HL-60/S4 treated with phorbol 12-myristate 13-acetate at 8.2 ng/mL for 4 days and 3 days (cell line): ENCODE measurements around the gene SPEN.
"Not testable (repeated sequence)": the region's sequence is repeated elsewhere in the genome, so short reads cannot be mapped to it uniquely, and the experiment has no call there.

Experiments used
- in situ Hi-C: fragments of 300-500 bp; cut with MboI; formaldehyde crosslinking; loops from 2 replicates; pipeline ENCODE4 v1.15.0; 2022; ENCODE audit warnings: low sequenced_read_pairs

SPEN gene

DNA sequence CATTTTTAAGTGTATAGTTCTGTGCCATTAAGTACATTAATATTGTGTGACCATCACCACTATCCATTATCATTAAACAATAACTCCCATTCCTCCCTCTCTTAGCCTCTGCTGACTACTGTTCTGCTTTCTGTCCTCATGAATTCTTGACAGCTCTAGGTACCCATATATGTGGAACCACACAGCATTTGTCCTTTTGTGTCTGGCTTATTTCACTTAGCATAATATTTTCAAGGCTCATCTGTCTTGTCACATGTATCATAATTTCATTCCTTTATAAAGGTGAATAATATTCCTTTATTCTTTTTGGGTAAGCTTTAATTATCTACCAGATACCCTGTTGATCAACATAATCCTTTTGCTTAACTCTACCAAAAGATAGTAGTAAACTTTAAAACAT lies 47.7 kb downstream of the SPEN start:
- in situ Hi-C loops, result no loop called here

DNA sequence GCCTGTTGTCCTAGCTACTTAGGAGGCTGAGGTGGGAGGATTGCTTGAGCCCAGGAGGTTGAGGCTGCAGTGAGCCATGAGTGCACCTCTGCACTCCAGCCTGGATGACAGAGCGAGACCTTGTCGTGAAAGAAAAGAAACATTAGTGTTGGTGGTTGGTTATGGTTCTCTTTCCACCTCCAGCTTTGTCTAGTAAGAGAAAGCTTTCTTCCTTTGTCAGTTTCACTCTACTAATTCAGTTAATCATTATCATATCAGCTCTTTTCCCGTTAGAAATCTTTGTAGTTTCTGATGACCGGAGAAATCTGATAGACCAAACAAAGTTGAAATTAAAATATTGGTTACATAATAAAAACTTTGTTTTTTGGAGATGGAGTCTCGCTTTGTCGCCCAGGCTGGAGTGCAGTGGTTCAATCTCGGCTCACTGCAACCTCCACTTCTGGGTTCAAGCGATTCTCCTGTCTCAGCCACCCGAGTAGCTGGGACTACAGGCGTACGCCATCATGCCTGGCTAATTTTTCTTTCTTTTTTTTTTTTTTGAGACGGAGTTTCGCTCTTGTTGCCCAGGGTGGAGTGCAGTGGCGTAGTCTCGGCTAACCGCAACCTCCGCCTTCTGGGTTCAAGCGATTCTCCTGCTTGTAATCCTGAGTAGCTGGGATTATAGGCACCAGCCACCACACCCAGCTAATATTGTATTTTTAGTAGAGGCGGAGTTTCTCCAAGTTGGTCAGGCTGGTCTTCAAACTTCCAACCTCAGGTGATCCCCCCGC lies 49.5 kb downstream of the SPEN start:
- in situ Hi-C loops, result not testable (repeated sequence)

DNA sequence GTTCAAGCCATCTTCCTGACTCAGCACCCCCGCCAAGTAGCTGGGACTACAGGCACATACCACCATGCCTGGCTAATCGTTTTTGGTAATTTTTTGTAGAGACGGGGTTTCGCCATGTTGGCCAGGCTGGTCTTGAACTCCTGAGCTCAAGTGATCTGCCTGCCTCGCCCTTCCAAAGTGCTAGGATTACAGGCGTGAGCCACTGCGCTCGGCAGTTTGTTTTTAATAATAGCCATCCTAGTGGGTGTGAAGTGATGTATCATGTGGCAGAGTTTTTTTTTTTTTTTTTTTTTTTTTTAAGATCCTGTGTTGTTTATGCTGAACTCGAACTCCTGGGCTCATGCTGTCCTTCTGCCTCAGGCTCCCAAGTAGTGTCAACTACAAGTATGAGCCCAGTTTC lies 51.8 kb downstream of the SPEN start:
- in situ Hi-C loops, result no loop called here

DNA sequence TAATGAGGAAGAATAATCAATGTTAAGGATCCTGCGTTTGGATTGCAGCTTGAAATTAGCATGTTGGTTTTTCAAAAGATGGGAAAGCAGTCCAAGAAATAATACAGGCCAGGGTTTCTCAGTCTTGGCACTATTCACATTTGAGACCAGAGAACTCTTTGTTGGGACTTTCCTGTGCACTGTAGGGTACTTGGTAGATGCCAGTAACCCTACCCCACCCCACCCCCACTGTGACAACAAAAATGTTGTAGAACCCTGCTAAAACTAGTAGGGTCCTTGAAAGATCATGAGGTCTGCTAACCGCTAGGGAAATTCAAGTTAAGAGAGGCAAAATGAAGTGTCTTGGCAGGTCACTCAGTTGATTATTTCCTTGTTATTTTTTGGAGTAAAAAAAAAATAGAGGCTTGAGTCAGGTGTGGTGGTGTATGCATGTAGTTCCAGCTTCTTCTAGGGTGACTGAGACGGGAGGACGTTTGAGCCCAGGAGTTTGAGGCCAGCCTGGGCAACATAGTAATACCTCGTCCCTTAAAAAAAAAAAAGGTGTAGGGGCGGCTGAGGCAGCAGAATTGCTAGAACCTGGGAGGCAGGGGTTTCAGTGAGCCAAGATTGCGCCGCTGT lies 53.3 kb downstream of the SPEN start:
- in situ Hi-C loops, result loop anchor here (25.0 kb wide), 1 partner anchor 88 kb away; the partner anchor contains the start of gene UQCRHL

DNA sequence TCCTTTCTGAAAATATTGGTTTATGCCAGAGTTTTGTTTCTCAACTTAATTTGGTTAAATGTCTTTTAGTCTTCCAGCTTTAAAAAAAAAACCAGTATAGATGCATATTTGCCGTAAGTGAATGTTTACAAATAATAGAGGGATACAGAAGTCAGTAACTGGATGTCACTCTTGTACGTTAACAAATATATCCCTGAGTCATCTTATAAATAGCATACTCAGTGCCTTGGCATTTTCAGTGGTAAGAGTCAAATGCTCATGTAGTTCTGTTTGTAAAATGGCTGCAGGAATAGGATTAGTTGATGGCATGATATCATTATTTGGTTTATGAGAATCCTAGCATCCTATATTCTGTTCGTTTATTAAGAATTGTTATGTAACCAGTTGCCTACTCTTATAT lies 55.4 kb downstream of the SPEN start:
- in situ Hi-C loops, result loop anchor here (25.0 kb wide), 1 partner anchor 91 kb away; the partner anchor contains the start of gene UQCRHL

DNA sequence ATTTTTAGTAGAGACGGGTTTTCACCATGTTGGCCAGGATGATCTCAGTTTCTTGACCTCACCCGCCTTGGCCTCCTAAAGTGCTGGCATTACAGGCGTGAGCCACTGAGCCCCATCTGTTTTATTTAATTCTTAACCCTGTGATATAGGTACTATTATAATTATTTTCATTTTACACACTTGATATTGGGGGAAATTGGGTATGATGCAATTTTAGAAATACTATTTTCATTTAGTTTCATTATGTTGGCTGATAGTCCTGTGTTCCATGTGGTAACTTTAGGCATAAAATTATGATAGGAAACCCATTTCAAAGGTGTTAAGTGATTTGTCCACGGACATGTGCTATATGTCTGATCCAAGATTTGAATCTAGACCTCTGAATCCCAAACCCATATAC lies 61.1 kb downstream of the SPEN start:
- in situ Hi-C loops, result loop anchor here (25.0 kb wide), 1 partner anchor 96 kb away; the partner anchor contains the start of gene UQCRHL

DNA sequence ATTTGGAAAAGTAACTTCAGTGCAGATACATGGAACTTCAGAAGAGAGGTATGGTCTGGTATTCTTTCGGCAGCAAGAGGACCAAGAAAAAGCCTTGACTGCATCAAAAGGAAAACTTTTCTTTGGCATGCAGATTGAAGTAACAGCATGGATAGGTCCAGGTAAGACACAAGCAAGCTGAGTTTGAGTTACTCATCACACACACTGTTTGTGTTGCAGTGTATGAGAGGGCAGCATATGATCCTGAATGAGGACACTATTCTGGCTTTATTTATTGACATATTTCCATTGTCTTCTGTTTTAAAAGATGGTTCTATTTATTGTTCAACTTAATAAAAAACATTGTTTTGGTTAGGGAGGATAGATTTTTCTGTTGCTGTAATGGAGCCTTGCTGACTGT lies 63.6 kb downstream of the SPEN start:
- in situ Hi-C loops, result loop anchor here (25.0 kb wide), 1 partner anchor 99 kb away; the partner anchor contains the start of gene UQCRHL

DNA sequence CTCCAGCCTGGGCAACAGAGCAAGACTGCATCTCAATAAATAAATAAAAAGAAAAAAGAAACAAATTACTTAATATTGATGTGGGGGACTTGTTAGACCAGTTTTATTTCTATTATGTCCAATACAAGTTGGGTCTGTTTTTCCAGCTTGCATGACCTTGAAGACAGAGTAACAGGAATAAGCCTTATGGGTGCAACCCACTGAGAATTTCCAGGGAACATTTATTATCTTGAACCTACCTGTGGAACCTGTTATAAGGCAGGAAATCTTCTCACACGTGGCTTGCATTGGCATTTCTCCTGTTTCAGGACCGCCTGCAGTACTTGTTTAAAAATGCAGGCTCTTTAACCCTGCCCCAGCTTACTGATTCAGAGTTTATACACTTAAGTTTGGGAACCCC lies 64.4 kb downstream of the SPEN start:
- in situ Hi-C loops, result loop anchor here (25.0 kb wide), 1 partner anchor 100 kb away; the partner anchor contains the start of gene UQCRHL

DNA sequence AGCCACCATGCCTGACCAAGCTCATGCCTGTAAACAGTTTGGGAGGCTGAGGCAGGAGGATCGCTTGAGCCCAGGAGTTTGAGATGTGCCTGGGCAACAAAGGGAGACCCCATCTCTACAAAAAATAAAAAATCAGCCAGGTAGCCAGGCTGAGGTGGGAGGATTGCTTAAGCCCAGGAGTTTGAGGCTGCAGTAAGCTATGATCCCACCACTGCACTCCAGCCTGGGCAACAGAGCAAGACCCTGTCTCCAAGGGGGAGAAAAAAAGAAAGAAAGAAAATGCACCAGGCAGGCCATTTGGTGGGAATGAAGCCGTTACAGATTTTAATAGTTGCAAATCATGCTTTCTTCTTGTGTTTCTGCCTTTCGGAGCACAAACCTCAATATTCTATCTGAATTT lies 66.1 kb downstream of the SPEN start:
- in situ Hi-C loops, result loop anchor here (25.0 kb wide), 1 partner anchor 101 kb away; the partner anchor contains the start of gene UQCRHL

DNA sequence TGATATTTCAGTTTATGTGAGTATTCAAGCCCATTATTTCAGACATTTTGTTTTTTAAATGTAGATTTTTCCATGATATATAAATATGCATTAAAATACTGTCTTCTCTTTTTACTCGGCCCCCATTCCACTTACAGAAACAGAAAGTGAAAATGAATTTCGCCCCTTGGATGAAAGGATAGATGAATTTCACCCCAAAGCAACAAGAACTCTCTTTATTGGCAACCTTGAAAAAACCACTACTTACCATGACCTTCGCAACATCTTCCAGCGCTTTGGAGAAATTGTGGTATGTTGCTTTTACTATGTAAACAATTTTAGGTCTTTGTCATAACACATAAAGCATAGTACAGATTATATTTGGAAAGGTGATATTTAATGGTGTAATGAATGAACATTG lies 68.5 kb downstream of the SPEN start:
- in situ Hi-C loops, result loop anchor here (25.0 kb wide), 1 partner anchor 104 kb away; the partner anchor contains the start of gene UQCRHL

DNA sequence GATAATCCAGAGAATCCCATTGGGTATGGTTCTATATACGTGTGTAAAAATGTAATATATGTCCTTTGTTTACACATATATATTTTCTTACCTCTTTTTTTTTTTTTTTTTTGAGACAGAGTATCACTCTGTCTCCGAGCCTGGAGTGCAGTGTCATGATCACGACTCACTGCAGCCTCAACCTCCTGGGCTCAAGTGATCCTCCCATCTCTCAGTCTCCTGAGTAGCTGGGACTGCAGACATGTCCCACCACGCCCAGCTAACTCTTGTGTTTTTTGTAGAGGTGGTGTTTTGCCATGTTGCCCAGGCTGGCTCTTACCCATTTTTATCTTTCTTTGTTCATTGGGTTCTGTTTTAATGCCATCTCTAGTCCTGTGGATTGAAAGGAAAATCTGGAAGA lies 68.9 kb downstream of the SPEN start:
- in situ Hi-C loops, result loop anchor here (25.0 kb wide), 1 partner anchor 104 kb away; the partner anchor contains the start of gene UQCRHL

DNA sequence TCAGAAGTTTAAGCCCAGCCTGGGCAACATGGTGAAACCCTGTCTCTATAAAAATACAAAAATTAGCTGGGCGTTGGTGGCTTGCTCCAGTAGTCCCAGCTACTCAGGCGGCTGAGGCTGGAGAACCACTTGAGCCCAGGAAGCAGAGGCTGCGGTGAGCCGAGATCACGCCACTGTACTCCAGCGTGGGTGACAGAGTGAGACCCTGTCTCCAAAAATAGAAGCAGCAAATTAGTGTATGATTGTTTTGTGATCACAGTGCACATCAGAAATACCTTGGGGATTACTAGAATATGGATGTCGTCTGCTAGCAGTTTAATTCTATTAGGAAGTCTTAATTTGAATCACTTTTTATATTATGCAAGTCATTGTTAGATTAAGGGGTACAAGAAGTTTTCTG lies 69.4 kb downstream of the SPEN start:
- in situ Hi-C loops, result loop anchor here (25.0 kb wide), 1 partner anchor 105 kb away; the partner anchor contains the start of gene UQCRHL

DNA sequence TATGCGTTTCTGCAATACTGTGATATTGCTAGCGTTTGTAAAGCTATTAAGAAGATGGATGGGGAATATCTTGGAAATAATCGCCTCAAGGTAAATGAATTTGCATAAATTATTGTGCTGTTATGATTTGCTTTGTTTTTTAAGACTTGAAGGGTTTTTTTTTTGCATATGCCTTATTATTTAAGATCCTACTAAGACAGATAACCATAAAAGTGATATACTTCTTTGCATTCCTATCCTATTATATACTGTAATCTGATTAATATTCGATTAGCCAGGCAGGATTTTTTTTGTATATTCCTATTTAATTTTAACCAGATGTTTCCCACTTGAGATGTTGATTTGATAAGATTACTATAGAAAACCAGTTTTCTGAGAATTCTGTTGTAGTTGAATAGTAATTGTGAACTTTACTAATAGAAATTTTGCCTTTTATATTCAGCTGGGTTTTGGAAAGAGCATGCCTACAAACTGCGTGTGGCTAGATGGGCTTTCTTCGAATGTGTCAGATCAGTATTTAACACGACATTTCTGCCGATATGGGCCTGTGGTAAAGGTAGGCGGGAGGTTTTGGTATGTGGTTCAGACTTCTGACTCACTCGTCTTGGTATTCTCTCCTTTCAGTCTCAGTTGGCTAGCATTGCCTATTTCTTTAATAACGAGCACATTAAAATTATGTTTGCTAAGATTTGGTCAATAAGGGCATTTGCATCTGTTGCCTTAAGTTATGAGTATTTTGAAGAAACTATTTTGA lies 71.6 kb downstream of the SPEN start:
- in situ Hi-C loops, result loop anchor here (25.0 kb wide), 1 partner anchor 107 kb away; the partner anchor contains the start of gene UQCRHL

DNA sequence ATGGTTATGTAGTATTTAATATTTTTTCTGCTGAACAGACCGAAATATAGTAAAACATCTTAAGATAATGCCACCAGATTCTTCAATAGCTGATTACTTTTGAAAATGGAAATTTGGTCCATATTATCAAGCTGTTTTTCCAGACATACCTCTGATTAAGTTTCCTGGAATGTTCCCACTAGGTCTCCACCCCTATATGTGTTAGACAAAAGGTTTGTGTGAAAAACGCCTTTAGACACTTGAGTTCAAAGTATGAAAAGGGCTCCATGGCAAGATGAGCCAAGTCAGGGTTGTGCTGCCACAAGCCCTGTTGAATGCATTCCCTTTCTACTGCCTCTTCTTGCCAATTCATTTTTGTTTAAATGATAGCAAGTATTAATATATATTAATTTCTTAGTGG lies 75.7 kb downstream of the SPEN start:
- in situ Hi-C loops, result loop anchor here (25.0 kb wide), 1 partner anchor 111 kb away; the partner anchor contains the start of gene UQCRHL

DNA sequence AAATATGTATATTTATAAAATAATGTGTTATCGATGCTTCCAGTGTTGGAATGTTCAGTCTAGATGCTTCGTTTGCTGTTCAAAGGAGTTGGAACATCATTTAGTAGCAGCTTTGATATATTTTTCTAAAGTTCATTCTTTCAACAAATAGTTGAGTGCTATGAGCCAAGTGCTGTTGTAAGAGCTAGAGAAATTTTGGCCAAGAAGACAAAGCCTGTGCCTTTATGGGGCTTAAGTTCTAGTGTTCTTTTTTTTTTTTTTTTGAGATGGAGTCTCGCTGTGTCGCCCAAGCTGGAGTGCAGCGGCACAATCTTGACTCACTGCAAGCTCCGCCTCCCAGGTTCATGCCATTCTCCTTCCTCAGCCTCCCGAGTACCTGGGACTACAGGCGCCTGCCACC lies 78.9 kb downstream of the SPEN start:
- in situ Hi-C loops, result not testable (repeated sequence)

DNA sequence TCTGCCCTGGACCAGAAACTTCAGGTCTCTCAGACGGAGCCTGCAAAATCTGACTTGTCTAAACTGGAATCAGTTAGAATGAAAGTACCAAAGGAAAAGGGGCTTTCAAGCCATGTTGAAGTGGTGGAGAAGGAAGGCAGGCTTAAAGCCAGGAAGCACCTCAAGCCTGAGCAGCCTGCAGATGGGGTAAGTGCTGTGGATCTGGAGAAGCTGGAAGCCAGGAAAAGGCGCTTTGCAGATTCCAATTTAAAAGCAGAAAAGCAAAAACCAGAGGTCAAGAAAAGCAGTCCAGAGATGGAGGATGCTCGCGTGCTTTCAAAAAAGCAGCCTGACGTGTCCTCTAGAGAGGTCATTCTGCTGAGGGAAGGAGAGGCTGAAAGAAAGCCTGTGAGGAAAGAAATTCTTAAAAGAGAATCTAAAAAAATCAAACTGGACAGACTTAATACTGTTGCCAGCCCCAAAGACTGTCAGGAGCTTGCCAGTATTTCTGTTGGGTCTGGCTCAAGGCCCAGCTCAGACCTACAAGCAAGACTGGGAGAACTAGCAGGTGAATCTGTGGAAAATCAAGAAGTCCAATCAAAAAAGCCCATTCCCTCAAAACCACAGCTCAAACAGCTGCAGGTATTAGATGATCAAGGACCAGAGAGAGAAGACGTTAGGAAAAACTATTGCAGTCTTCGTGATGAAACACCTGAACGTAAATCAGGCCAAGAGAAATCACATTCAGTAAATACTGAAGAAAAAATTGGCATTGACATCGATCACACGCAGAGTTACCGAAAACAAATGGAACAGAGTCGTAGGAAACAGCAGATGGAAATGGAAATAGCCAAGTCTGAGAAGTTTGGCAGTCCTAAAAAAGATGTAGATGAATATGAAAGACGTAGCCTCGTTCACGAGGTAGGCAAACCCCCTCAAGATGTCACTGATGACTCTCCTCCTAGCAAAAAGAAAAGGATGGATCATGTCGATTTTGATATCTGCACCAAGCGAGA lies 81.8 kb downstream of the SPEN start:
- in situ Hi-C loops, result no loop called here

DNA sequence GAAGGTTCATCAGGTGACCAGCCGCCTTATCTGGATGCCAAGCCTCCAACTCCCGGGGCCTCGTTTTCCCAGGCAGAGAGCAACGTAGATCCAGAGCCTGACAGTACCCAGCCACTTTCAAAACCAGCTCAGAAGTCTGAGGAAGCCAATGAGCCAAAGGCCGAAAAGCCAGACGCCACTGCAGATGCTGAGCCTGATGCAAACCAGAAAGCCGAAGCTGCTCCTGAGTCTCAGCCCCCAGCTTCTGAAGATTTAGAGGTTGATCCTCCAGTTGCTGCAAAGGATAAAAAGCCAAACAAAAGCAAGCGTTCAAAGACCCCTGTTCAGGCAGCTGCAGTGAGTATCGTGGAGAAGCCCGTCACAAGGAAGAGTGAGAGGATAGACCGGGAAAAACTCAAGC lies 83.9 kb downstream of the SPEN start:
- in situ Hi-C loops, result no loop called here

DNA sequence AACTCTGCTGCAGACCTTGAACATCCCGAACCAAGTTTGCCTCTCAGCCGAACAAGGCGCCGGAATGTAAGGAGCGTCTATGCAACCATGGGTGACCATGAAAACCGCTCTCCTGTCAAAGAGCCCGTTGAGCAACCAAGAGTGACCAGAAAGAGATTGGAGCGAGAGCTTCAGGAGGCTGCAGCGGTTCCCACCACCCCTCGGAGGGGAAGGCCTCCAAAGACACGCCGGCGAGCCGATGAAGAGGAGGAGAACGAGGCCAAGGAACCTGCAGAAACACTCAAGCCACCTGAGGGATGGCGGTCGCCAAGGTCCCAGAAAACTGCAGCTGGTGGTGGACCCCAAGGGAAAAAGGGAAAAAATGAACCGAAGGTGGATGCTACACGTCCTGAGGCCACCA lies 84.4 kb downstream of the SPEN start:
- in situ Hi-C loops, result no loop called here

DNA sequence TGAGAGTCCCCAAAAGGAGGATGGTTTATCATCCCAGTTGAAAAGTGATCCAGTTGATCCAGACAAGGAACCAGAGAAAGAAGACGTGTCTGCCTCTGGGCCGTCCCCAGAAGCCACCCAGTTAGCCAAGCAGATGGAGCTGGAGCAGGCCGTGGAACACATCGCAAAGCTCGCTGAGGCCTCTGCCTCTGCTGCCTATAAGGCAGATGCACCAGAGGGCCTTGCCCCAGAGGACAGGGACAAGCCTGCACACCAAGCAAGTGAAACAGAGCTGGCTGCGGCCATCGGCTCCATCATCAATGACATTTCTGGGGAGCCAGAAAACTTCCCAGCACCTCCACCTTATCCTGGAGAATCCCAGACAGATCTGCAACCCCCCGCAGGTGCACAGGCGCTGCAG lies 85.1 kb downstream of the SPEN start:
- in situ Hi-C loops, result no loop called here

DNA sequence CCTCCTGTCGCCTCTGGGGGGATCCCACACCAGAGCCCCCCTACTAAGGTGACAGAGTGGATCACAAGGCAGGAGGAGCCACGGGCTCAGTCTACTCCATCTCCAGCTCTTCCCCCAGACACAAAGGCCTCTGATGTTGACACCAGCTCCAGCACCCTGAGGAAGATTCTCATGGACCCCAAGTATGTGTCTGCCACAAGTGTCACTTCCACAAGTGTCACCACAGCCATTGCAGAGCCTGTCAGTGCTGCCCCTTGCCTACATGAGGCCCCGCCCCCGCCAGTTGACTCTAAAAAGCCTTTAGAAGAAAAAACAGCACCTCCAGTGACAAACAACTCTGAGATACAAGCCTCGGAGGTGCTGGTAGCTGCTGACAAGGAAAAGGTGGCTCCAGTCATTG lies 86.2 kb downstream of the SPEN start:
- in situ Hi-C loops, result no loop called here
